Measurements from ENCODE around the gene ZNF385D.

ZNF385D gene

DNA sequence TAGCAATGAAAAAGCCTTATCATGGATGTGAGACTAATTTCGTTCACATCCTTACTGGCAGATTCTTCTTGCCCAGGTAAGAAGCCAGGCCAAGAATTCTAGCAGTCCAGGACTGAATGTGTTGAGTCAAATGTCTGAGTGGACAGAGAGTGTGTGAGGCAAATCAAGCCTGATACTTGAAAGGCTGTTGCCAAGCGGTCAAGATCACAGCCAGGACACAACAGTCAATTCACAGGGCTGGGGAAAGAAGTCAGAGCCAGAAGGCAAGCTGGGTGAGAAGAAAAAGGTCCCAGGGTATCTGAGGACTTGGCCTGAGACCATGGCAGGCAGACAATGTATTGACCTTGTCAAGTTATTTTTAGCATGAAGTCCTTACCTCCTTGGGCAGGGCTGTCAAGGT lies 301.3 kb downstream of the ZNF385D start:
- DNase-seq (ENCODE audit: low read depth in 2 of 2): no peak

DNA sequence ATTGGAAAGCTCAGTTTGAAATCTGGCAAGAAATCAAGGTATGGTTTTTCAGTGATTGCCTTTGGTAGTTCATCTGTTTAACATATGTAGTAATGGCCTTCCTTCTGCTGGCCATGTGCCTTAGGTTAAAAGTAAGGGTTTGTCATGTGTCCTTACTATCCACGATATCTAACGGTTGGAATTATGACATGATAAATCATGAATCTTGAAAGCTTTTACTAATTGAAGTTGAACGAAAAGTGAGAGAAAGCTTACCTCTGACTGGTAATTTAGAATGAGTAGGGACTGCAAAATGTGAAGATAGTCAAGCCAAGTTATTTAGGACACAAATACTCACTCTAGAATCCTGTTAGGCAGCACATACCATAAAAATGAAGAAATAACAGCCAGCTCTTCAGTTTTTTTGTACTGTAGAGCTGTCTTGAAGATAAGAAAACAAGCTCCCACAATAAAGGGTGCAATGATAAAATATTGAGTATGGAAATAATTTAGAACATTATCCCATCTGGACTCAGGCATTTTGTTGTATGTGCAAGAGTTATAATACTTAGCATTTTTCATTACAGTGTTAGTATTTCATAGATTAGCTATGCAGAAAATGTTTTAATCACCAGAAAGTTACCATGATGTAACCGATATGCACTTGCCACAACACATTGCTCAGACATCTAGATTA lies 303.4 kb downstream of the ZNF385D start:
- DNase-seq (ENCODE audit: low read depth in 2 of 2): no peak

DNA sequence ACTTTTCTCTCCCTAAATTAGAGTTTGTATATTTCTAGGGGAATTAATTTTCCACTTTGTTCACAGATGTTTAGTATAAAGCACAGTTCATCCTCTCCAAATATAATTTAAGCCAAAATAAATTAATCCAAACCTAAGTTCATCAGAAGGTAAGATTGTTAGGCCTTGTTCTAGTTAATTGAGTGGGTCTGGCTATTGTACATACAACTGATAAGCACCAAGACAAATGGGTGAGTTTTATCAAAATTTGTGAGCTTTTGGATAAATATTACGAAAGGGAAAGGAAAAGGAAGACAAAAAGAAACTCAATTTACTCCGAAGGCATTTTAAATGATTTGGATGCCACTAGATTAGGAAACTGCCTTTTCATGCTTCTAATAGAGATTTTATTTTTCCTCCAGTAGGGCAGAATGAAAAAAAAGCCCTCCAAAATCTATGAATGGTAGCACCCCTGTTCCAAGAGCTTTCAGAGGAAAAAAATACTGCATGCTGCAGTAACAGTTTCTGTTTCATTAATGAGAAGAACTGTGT lies 304.0 kb downstream of the ZNF385D start:
- no peak for DNase-seq (ENCODE audit: low read depth in 2 of 2)

DNA sequence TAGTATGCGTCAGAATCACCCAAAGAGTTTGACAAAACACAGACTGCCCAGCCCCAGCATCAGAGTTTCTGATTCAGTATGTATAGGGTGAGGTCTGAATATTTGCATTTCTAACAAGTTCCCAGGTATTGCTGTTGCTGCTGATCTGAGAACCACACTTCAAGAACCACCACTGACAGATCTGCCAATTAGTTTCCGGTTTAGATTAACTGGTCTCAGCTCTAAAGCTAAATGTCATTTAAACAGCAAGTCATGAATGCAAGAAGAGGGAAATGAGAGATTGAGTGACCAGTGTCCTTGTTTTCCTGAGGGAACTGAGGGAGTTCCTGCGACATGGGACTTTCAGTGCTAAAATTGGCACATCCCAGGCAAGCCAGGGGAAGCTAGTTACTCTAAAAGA lies 305.0 kb downstream of the ZNF385D start:
- DNase-seq (ENCODE audit: low read depth in 2 of 2): no peak

DNA sequence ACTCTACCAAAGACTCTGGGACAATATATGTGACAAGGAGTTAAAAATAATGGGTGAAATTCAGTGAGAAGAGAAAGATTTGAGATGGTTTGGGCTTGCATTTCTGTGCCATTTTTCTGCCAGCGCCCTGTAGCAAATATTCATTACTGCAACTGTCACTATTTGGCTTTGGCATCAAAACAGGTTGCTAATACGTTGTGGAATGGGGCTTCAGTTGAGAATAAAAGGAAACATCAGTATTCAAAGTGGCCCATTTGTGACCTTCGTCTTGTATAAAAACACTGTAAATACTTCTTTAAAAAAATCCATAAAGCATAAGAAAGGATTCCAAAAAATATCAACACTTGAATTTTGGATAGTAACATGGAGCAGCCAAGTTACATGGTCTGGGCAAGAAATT lies 309.2 kb downstream of the ZNF385D start:
- no peak for DNase-seq (ENCODE audit: low read depth in 2 of 2)

DNA sequence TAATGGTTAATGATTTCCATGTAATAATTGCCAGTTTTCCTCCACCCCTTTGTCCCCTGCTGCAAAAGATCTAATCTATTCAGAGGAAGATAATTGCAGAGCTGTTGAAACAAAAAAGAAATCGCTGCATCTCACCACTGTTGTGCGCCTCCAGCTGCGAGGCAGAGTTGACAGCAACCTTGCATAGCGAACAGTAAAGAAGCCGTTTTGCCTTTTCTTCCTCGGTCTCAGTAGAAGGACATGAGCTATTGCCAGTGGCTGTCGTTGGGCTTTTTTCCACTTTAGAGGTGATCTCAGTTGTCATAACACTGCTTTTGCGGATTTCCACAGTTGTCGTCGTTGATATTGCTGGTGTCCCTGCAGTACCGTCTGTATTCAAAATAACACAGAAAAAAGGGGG lies 314.2 kb downstream of the ZNF385D start:
- no peak for DNase-seq (ENCODE audit: low read depth in 2 of 2)

DNA sequence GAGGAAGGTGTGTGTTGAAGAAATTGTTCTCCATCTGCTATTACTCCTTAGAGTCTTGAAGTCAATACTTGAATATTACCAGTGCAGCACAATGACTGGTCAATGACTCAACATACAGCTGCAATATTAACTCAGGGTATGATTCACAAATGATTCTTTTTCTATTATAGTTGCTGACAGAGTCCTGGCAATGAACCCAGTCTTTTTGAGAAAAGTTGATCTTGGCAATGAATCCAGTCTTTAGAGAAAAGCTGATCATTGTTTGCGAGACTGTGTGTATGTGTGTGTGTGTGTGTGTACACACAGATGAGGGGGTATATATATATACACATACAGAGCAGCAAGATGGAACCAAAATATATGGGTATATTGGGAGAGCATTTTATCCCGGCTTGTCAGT lies 315.1 kb downstream of the ZNF385D start:
- no peak for DNase-seq (ENCODE audit: low read depth in 2 of 2)

DNA sequence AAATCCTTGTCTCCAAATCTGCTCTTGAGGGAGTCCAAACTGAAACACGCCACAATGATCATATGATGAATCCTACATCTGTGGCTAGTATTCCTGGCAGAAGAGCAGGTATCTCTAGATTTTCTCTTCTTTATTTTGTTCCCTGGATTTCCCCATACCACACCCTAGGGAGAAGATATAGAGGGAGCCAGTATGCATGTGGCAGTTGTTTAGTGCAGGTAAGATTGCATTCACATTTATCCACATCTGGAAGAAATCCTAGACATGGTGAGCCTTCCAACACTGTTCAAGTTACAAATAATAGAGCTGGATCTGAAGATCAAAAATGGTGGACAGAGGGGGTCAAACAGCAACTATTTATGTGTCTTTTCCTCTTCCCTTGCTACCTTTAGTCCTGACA lies 316.7 kb downstream of the ZNF385D start:
- no peak for DNase-seq (ENCODE audit: low read depth in 2 of 2)

DNA sequence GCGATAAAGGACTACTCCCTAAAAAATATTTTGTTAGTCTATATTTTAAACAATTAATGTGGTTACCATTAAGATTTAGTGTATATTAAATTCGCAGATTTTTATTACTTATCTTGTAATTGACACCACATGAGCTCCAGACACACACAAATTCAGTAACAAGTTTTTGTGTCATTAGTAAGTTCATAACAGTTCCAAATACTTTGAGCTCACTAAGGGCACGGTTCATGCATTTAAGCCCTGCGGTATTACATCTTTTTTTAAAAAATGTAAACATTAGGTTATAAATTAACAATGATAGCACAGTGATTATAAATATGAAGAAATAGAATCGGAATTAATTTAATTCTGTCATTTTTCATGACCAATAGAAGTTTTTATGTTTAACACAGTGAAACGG lies 317.3 kb downstream of the ZNF385D start:
- DNase-seq (ENCODE audit: low read depth in 2 of 2): no peak

DNA sequence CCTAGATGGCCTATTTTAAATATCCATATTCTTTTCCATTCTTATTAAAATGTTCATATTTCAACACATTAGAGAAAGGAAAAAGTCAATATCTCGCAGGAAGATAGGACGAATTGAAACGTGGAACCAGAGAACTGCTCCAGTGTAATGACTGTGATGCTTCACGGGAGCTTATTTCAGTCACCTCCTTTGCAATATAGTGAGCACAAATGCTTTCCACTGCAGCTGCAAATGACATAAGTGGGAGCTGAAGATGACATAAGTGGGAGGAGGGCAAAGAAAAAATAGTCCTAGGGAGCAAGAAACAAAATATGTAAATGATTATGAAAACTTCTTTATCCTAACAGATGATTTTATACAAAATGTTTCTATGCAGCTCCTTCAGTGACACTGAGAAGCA lies 324.1 kb downstream of the ZNF385D start:
- DNase-seq (ENCODE audit: low read depth in 2 of 2): no peak

DNA sequence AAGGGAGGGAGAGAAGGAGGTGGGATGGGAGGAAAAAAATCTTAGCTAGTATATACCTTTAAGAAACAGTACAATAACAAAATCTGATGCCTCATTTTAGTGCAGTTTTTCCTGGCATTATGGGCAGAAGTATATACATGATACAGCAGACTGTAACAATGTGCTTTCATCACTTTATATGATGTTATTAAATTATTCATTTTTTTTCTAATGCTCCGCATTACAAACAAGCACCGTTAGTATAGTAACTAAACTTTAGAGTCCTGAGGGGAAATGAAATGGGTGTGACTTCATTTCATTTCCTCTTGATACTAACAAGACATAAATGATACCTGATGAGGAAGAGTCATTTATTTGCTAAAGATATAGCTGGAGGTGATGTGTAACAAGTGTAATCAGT lies 325.3 kb downstream of the ZNF385D start:
- DNase-seq (ENCODE audit: low read depth in 2 of 2): no peak

DNA sequence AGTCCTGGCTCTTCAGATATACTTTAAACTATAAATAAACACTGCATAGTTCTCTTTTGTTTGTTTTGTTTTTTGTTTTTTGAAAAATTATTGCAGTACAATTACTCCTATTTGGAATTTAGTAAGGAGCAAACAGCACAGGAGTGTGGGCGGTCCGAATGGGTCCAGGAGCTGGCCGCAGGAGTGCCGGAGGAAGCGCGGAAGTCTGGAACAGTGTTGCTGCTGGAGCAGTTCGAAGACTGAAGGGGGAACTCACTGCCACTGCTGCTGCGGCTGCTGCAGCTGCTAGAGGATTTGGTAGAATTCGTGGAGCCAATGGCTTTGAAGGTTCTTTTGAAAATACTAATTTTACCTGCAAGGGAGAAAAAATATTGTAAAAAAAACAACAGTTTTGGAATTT lies 329.9 kb downstream of the ZNF385D start:
- no peak for DNase-seq (ENCODE audit: low read depth in 2 of 2)

DNA sequence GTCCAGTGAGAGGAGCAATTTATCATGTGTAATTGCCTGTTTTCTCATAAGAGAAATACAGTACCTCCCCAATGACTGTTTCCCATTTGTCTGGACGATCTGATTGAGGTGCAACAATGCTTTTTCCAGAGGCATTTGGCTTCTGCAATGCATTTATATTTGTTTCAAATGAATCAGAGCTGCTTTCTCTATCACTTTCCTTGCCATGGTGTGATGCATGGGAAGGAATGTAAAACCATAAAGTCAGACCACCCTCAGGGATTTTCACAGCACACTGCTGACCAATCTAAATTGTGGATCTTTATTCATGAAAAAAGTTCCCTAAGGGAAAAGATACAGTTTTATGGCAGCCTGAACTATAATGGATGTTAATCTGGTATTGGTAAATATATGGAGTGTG lies 333.0 kb downstream of the ZNF385D start:
- no peak for DNase-seq (ENCODE audit: low read depth in 2 of 2)

DNA sequence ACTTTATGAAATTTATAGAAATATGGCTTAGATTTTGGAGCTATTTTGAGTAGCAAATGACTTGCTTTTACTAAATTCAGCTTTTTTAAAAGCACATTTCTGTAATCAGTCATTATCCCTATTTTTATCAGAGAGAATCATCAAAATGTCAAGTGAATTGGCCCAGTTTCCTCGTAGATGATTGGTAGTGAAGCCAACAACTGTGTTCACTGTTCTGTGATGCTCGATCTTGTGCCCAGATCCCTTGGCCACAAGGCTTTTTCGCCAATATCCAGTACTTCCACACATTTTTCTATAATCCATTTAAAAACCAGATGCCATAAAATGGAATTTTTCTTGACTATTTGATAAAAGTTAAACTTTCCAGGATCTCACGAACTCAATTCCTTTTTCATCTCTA lies 336.5 kb downstream of the ZNF385D start:
- no peak for DNase-seq (ENCODE audit: low read depth in 2 of 2)

DNA sequence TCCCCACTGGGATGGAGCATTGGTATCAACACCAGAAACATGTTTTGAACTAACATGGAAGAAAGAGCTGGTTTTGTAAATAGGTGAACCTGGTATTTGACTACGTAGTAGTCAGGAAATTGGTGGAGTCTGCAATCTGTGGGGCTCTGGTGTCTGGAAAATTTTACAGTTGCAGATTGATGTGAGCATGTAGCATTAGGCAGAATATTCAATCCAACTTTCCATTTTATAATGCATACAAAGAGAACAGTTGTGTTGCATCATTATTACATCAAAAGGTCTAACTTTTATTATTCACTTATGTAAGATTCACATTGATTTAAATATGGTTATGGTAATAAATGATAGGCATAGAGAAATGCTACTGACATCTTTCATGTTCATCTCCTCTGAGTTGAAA lies 340.0 kb downstream of the ZNF385D start:
- DNase-seq (ENCODE audit: low read depth in 2 of 2): no peak

DNA sequence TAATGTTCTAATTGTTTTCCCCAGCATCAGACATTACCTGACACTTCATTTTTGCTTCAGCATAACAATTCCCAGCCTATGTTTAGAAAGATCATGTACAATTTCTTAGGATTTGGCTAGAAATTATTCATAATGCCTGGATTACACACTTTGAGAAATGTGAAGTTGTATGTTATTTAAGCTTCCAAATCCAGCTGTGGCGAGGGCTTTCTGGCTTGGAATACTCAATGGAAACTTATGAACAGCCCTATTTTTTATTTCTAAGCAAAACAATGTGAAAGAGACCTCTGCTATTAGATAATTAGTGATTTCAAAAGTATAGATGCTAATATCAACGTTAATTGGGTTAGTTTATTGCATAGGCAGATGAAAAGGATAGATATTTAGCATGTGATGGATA lies 341.6 kb downstream of the ZNF385D start:
- no peak for DNase-seq (ENCODE audit: low read depth in 2 of 2)

DNA sequence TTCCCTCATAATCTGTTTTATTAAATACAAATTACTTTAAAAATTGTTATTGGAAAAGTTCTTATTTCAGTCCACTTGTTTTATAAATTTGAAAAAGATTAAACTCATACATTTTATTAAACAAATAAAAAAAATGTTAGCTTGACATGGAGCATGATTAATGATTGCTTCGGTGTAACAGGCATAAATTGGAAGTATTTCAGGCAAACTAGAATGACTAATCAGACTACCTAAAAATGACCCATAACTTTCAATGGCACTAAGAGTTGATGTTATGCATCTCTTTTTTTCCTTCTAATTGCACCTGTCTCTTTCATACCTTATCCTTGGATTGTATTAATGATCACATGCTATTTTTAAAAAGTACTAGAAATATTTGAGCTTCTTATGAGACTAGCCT lies 343.3 kb downstream of the ZNF385D start:
- DNase-seq (ENCODE audit: low read depth in 2 of 2): no peak

DNA sequence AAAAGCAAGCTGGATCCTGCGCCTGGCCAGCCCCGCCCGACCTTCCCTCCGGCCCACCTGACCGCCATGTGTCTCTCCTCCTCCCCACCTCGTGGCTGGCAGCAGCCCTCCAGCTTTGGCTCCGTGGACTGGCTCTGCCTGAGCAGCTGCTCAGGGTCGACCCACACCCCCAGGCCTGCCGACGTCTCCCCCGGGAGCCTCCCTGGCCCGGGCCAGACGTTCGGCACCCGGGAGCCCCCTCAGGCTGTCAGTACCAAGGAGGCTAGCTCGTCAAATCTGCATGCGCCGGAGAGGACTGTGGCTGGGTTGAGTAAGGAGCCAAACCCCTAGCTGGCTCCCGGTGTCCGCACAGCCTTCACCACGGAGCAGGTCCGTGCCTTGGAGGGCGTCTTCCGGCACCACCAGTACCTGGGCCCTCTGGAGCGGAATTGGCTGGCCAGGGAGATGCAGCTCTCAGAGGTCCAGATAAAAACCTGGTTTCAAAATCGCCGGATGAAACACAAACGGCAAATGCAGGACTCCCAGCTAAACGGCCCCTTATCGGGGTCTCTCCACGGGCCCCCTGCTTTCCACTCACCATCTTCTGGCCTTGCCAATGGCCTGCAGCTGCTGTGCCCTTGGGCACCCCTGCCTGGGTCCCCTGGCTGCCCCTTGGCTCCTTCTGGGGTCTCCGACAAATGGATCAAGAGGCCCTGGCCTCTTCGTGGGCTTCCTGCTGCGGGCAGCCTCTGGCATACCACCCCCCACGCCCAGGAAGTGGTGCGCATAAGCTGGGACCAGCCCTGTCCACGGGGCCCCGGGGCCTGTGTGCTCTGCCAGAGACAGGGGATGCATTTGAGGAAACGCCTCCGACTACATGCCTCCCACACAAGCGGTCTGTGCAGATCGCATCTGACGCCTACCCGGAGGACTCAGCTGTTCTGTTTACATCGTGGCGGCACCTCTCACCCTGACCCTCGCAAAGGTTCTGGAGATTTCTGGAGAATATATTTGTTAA lies 345.0 kb downstream of the ZNF385D start:
- DNase-seq (ENCODE audit: low read depth in 2 of 2): no peak

DNA sequence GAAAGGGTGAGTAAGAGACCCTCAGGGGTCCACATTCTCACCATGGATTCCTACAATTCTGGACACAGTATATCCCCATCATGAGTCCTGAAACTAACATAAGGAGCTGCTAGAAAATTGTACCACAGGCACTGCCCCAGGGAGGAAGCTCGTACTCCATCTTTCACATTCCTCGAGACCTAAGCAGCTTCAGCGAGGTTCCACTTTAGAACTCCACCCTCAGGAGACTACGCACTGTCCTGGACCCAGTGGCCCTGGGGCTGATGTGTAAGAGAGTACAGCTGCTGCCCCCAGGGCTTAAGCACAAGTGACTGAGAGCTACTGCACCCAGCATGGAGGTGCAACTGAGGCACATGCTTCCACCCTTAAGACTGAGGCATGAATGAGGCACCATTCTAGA lies 352.5 kb downstream of the ZNF385D start:
- no peak for DNase-seq (ENCODE audit: low read depth in 2 of 2)

DNA sequence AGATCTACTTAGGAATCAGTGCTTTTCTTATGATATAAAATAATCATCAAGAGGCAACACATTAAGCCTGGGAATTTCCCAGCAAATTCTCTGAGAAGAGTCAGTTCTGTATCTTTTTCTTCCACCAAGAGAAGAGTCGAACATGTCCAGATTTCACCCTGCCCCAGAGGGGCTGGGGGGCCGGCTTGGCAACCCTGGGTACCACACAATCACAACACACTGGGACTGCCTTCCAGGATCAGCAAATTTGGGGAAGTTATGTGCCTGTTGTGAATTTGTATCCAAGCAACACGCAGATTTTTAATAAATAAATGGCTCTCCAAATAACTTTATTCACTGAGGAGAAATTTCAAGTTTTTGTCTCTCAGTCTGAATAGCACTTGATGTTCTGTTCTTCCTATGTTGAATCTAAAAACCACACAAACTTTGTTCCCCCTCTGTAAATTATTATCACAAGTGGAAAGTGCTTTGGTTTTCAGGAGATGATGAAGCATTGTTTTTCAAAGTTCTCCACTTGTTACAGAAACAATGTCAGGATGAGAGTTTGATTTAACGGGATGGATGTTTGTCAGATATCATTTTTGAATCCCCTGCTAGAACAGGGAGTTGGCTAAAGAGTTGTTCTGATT lies 357.2 kb downstream of the ZNF385D start:
- DNase-seq (ENCODE audit: low read depth in 2 of 2): no peak

DNA sequence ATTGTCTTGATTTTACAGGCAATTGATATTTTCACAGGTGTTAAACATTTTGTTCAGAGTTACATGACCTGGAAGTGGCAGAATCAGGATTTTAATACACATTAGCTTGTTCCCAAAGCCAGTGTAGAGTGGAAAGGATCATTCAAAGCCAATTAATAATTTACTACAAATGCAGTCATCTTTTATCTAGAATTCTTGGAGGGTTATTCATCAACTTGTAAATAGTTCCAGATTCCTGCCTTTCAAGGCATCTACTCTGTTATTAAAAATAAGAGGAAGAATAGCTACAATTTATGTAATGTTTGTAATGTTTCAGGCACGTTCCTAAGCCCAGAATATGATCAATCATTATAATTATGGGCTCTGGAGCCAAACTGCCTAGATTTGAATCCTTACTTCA lies 358.5 kb downstream of the ZNF385D start:
- no peak for DNase-seq (ENCODE audit: low read depth in 2 of 2)

DNA sequence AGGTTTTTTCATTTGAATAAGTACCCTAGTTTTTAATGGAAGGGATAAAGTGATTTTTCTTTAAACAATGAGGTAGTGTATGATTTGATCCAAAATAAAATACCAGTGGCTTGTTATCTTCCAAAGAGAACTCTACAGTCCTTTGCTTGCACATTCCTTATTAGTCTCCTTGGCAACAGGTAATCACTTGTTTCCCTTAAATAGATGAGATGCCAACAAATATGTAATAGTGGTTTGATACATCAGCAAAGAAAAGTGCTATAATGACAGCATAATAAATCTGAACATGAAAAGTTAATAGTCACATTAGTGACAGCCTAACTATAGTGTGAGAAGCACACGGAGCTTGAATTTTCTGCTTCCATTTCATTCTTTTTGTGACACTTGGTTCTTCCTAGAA lies 360.2 kb downstream of the ZNF385D start:
- no peak for DNase-seq (ENCODE audit: low read depth in 2 of 2)

DNA sequence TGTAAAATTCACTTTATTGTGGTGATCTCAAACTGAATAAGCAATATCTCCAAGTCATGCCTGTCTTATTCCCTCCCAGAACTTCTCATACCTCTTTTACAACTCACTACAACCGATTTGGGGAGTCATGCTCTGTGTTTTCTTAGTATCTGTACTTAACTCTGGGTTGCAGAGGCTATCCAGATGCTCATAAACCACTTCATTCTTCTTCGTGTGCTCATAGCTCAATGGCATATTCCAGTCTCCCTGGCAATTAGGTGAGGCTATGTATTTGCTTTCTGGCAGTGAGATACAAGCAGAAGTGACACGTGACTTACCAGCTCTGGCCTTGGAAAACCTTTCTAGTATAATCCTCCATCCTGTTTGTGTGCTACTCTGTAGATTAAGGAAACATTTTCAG lies 360.9 kb downstream of the ZNF385D start:
- no peak for DNase-seq (ENCODE audit: low read depth in 2 of 2)

All from stimulated activated CD4-positive, alpha-beta T cell treated with anti-CD3 and anti-CD28 coated beads, Interleukin-15, amount 100 ng/mL, for 48 hours (primary cell).